ENCODE data around the gene FKBP15.

DNA sequence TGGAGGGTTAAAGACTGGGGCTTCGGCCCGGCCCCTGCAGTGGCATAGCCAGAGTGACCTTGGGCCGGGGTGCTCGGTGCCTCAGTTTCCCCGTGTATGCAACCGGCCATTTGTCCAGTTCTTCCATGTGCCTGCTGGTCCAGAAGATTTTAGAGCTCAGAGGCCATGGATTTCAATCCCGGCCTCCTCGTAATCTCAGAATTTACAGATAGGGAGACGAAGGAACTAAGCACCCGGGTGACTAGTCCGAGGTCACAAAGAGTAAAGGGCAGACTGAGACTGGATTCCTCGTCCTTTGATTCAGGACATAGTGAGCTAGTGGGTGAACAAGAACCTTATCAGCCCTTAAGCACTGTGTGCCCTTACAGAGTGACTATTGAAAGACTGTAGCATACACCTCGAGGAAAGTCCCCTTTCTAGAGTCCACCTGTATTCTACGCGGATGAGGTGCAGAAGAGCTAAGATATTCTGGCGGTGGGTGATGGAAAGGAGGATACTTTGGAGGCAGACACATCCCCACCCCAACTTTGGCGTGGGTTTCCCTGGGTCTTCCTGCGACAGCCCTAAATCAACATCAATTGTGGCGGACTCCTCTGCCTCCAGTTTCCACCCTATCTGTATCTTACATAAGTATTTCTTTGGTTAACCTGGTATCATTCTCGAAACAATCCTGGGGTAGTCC, 864 bp upstream of the FKBP15 start:
- TF ChIP-seq CTCF (conservative IDR thresholded peaks at IDR 0.05; ENCODE audit: low read depth, low read length) (no peak), POLR2A (IDR thresholded peaks at IDR 0.05; ENCODE audit: low read depth, low read length) (no peak), BHLHE40 (IDR thresholded peaks at IDR 0.05; ENCODE audit: low read depth, low read length) (no peak), NFE2L2 (IDR thresholded peaks at IDR 0.05; ENCODE audit: low read depth, low read length) (no peak), MAZ (IDR thresholded peaks at IDR 0.05; ENCODE audit: borderline replicate concordance, low read depth, low read length) (no peak), FOS (IDR thresholded peaks at IDR 0.05; ENCODE audit: low read depth, low read length) (no peak)
- TF ChIP-seq, protein P1, sequence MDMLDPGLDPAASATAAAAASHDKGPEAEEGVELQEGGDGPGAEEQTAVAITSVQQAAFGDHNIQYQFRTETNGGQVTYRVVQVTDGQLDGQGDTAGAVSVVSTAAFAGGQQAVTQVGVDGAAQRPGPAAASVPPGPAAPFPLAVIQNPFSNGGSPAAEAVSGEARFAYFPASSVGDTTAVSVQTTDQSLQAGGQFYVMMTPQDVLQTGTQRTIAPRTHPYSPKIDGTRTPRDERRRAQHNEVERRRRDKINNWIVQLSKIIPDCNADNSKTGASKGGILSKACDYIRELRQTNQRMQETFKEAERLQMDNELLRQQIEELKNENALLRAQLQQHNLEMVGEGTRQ (IDR thresholded peaks at IDR 0.05; ENCODE audit: low read depth, low read length): no peak

All from IMR-90 (cell line).